Smooth muscle cell (in vitro differentiated cells): ENCODE results near the gene LITAF. TPM values are rescaled to one million over a fixed set of nuclear protein-coding genes. Genes with fewer than 3 reads are reported as not detected.

Source experiments
- DNase-seq: peaks from one replicate; lab custom pipeline; 2025; ENCODE audit not compliant: unreplicated experiment; lab: John Stamatoyannopoulos, UW
- H2AFZ ChIP-seq: fragments of 200-600 bp; sonication (generic); 2 replicates; pipeline ENCODE4 v1.6.0; 2016; ENCODE audit warnings: antibody characterized with exemption, low read depth, mild to moderate bottlenecking
- H3F3A ChIP-seq: fragments of 200-600 bp; sonication (generic); 2 replicates; pipeline ENCODE4 v1.6.0; 2017; ENCODE audit warnings: antibody characterized with exemption, low read depth
- H3K27ac ChIP-seq: fragments of 200-600 bp; sonication (generic); 2 replicates; pipeline ENCODE4 v1.5.1; 2016; ENCODE audit warnings: low read depth, mild to moderate bottlenecking
- H3K27me3 ChIP-seq: fragments of 200-600 bp; sonication (generic); 2 replicates; pipeline ENCODE4 v1.6.1; 2016; ENCODE audit warnings: low read depth, mild to moderate bottlenecking
- H3K36me3 ChIP-seq: fragments of 200-600 bp; sonication (generic); 2 replicates; pipeline ENCODE4 v1.5.1; 2016; ENCODE audit warnings: low read depth
- H3K4me1 ChIP-seq: fragments of 200-600 bp; sonication (generic); 2 replicates; pipeline ENCODE4 v1.5.1; 2016; ENCODE audit warnings: low read depth
- H3K4me2 ChIP-seq: fragments of 200-600 bp; sonication (generic); 2 replicates; pipeline ENCODE4 v1.6.0; 2016; ENCODE audit warnings: mild to moderate bottlenecking
- H3K4me3 ChIP-seq: fragments of 200-600 bp; sonication (generic); 2 replicates; pipeline ENCODE4 v1.5.1; 2016; ENCODE audit warnings: mild to moderate bottlenecking
- H3K79me2 ChIP-seq: fragments of 200-600 bp; sonication (generic); 2 replicates; pipeline ENCODE4 v1.6.0; 2016; ENCODE audit warnings: low read depth, mild to moderate bottlenecking
- H3K9ac ChIP-seq: fragments of 200-600 bp; sonication (generic); 2 replicates; pipeline ENCODE4 v1.6.0; 2016; ENCODE audit warnings: low read depth
- H3K9me3 ChIP-seq: fragments of 200-600 bp; sonication (generic); replicated peaks from 2 replicates; pipeline ENCODE4 v1.5.1; 2016; ENCODE audit warnings: low read depth
- H4K20me1 ChIP-seq: fragments of 200-600 bp; sonication (generic); 2 replicates; pipeline ENCODE4 v1.6.0; 2016; ENCODE audit warnings: low read depth
- WGBS: methylation state at CpG from one replicate; pipeline ENCODE4 v1.1.7; 2016; ENCODE audit warnings: low lambda C conversion rate; 5-methylcytosine and 5-hydroxymethylcytosine counted together
- polyA plus RNA-seq: library from polyadenylated mRNA; unstranded; fragments of >200 nt; fragmentation: Nextera tagmentation; extraction: Ambion mirVana; gene quantifications from 2 replicates; pipeline ENCODE4 v1.2.1, GENCODE V29; 2016
- total RNA-seq: library from RNA; depleted of rRNA; stranded (reverse); fragments of >200 nt; gene quantifications from 2 replicates; pipeline ENCODE4 v1.2.3, GENCODE V29; 2014
- TF ChIP-seq, protein P1 (sequence below): fragments of 200-600 bp; sonication (generic); IDR thresholded peaks from 2 replicates; pipeline ENCODE4 v1.5.1; 2017; ENCODE audit warnings: borderline replicate concordance, mild to moderate bottlenecking, antibody characterized with exemption; ENCODE audit not compliant: insufficient read depth, poor library complexity, severe bottlenecking

LITAF gene
- 40.4 and 77.9 TPM in 2 replicates for total RNA-seq
- 72.6 and 98.0 TPM in 2 replicates for polyA plus RNA-seq

DNA sequence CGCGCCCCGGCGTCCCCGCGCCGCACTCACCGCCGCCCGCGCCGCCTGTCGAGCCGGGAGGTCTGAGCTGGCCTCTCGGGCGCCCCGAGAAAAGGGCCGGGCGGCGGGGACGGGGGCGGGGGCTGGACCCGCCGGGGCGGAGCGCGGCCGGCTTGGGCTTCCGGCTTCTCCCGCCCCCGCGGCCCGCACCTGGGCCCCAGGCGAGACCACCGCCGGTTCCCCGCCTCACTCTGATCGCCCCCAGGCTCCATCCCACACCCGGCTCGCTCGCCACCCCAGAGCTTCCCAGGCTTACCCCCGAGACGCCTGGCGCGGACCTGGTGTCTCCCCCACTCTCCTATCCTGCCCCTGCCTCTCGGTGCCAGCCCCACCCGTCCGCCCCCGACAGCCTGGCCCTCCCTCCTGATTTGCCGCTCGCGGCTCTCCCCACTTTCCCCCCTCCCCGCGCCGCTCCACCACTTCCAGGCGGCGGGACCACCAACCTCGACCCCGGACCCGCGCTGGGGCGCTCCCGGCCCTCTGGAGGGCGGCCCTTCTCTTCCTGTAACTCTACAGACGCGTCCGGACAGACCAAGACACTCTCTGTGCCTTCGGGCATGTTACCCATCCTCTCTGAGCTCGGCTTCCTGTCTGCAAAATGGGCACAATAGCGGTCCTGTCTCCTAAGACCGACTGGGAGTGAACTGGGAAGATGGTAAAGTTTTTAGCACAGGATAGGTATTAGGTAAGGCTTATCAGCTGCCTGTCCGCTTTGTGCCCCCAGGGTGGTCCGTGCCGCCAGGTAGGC, at the start of gene LITAF:
LITAF (minus strand) TSS at position 64 of the 787 bp plus-strand sequence. CDS start 30,189 bp downstream, outside the sequence.
- Histone ChIP-seq H3K9ac (peak within 1 kb of the TSS; percentile 78), H2AFZ (peak within 1 kb of the TSS; percentile 84), H3F3A (peaks cover 25% of the 10 kb centered on the region), H3K4me1 (peaks cover 30% of the 10 kb centered on the region), H3K27ac (peak within 1 kb of the TSS; percentile 55), H3K79me2 (peaks cover 17% of the 10 kb centered on the region), H3K4me3 (peak within 1 kb of the TSS; percentile 67), H4K20me1 (peaks cover 29% of the 10 kb centered on the region), H3K9me3 (no peaks in the 10 kb centered on the region), H3K36me3 (no peaks in the 10 kb centered on the region), H3K27me3 (no peaks in the 10 kb centered on the region), H3K4me2 (peak within 1 kb of the TSS; percentile 97)
- DNase-seq: peak; percentile 65
- TF ChIP-seq, protein P1, sequence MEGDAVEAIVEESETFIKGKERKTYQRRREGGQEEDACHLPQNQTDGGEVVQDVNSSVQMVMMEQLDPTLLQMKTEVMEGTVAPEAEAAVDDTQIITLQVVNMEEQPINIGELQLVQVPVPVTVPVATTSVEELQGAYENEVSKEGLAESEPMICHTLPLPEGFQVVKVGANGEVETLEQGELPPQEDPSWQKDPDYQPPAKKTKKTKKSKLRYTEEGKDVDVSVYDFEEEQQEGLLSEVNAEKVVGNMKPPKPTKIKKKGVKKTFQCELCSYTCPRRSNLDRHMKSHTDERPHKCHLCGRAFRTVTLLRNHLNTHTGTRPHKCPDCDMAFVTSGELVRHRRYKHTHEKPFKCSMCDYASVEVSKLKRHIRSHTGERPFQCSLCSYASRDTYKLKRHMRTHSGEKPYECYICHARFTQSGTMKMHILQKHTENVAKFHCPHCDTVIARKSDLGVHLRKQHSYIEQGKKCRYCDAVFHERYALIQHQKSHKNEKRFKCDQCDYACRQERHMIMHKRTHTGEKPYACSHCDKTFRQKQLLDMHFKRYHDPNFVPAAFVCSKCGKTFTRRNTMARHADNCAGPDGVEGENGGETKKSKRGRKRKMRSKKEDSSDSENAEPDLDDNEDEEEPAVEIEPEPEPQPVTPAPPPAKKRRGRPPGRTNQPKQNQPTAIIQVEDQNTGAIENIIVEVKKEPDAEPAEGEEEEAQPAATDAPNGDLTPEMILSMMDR: no peak
- 7% methylated on average over 27 of the region's 74 CpGs for WGBS

DNA sequence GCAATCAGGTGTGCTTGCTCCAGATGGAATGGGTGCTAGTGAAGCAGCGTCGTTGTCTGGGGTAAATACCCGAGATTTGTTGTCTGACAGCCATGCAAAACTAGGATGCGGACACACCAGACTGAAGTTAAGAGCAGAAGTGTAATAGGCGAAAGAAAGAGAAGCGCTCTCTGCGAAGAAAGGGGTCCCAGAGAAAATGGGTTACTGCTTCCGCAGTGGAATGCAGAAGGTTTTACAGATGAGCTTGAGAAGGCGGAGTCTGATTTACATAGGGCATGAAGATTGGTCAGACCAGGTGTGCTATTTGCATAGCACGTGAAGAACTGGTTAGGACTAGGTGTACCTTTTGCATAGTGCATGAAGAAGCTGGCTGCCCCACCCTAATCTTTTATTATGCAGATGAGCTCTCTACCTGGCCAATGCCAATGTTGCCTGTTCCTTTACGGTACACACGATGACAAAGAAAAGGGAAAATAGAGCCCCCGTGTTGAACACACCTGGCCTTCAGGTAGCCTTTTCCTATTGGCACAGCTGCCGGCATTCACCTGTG, 49.5 kb upstream of the LITAF start:
- Histone ChIP-seq H3K4me1 (peaks cover 16% of the 10 kb centered on the region), H3K9me3 (no peaks in the 10 kb centered on the region), H2AFZ (no peak overlapping the region), H3K9ac (no peak overlapping the region), H3K27ac (no peak overlapping the region), H3K79me2 (no peaks in the 10 kb centered on the region), H3K27me3 (no peaks in the 10 kb centered on the region), H3F3A (peaks cover 11% of the 10 kb centered on the region), H3K4me2 (no peak overlapping the region), H3K36me3 (no peaks in the 10 kb centered on the region), H3K4me3 (no peak overlapping the region), H4K20me1 (no peaks in the 10 kb centered on the region)
- TF ChIP-seq, protein P1: no peak
- no peak for DNase-seq
- WGBS: 26% methylated on average over 14 of the region's 14 CpGs

DNA sequence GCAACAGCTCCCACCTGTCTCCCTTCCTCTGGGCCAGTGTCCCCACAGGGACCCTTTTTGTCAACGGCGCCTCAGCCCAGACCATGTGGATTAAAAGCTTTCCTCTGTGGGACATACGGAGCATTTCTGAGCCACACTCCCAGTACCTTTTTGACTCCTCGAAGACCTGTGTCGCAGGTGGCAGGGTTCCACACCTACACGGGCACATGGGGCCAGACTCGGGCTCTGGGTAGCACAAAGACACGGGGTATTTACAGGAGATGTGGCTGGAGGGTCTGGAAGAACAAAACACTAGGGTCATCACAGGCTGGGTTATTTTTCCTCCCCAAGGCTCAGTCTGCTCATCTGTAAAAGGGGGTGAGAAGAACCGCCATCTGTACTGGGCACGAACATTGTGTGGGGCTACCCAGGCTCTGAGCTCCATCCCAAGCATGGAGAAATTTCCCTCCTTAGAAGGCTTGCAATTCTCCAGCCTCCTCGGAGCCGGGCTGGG, 49.0 kb upstream of the LITAF start:
- H4K20me1 ChIP-seq: no peaks in the 10 kb centered on the region
- peaks cover 6% of the 10 kb centered on the region for H3F3A ChIP-seq
- DNase-seq: no peak
- H3K4me2 ChIP-seq: no peak overlapping the region
- H2AFZ ChIP-seq: no peak overlapping the region
- no peaks in the 10 kb centered on the region for H3K27me3 ChIP-seq
- H3K4me1 ChIP-seq: peaks cover 16% of the 10 kb centered on the region
- H3K9ac ChIP-seq: no peak overlapping the region
- no peaks in the 10 kb centered on the region for H3K9me3 ChIP-seq
- no peak overlapping the region for H3K4me3 ChIP-seq
- TF ChIP-seq, protein P1: no peak
- no peaks in the 10 kb centered on the region for H3K79me2 ChIP-seq
- no peaks in the 10 kb centered on the region for H3K36me3 ChIP-seq
- WGBS: 84% methylated on average over 12 of the region's 12 CpGs
- H3K27ac ChIP-seq: no peak overlapping the region
